Gastrocnemius medialis (tissue), 4 donors: ENCODE data around the gene SLCO4A1.

Experiments used
- POLR2A ChIP-seq, 2 donors: fragments of 450-650 bp; IDR thresholded peaks; one replicate each; pipeline ENCODE4 v1.6.1; 2017; ENCODE audit warnings: antibody characterized with exemption in 2 of 2, mild to moderate bottlenecking in 2 of 2, moderate library complexity in 2 of 2
- TF ChIP-seq, protein P1 (sequence below), 5 experiments: fragments of 450-650 bp in 3 of 5; fragments of 200-600 bp in 2 of 5; sonication (generic) in 2 of 5; IDR thresholded peaks in 4 of 5; conservative IDR thresholded peaks in 1 of 5; 1 replicate in 4 of 5; 2 replicates in 1 of 5; pipeline ENCODE4 v1.5.1; 2016 to 2019; ENCODE audit warnings: antibody characterized with exemption in 5 of 5, mild to moderate bottlenecking in 3 of 5, moderate library complexity in 3 of 5

DNA sequence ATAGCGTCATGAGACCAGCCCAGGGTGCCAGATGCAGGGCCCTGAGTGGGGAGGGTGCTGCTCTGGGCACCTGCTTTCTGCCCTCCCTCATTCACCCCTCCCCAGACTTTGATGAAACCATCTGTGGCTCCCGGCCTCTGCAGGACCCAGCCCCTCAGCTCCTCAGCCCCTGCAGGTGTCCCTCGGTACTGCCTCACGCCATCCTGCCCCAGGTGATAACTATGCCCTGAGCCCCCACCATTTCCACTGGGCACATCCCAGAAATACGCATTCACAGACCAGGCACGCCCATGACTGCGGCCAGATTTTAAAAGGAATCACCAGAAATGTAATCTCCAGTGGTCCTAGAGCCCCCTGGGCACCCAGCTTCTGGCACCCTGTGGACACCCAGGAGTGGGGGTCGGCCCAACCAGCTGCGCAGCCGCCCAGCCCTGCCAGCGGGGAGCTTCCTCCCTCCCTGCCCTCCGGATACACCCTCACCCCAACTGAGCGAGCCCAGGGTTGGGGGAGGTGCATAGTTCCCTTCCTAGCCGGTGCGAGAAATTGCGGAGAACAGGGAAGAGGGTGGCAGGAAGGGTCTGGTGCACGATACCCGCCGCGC is 65.7 kb downstream of the SLCO4A1 start:
- TF ChIP-seq, protein P1, sequence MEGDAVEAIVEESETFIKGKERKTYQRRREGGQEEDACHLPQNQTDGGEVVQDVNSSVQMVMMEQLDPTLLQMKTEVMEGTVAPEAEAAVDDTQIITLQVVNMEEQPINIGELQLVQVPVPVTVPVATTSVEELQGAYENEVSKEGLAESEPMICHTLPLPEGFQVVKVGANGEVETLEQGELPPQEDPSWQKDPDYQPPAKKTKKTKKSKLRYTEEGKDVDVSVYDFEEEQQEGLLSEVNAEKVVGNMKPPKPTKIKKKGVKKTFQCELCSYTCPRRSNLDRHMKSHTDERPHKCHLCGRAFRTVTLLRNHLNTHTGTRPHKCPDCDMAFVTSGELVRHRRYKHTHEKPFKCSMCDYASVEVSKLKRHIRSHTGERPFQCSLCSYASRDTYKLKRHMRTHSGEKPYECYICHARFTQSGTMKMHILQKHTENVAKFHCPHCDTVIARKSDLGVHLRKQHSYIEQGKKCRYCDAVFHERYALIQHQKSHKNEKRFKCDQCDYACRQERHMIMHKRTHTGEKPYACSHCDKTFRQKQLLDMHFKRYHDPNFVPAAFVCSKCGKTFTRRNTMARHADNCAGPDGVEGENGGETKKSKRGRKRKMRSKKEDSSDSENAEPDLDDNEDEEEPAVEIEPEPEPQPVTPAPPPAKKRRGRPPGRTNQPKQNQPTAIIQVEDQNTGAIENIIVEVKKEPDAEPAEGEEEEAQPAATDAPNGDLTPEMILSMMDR (IDR thresholded peaks at IDR 0.05 in 4 of 5, conservative IDR thresholded peaks at IDR 0.05 in 1 of 5), result no peak
- TF ChIP-seq POLR2A (IDR thresholded peaks at IDR 0.05), result no peak
